Stromal cell of bone marrow (primary cell): Measurements from ENCODE around the gene PACSIN2.
"Not testable (repeated sequence)": the region's sequence is repeated elsewhere in the genome, so short reads cannot be mapped to it uniquely, and the experiment has no call there.

Experiments used
- DNase-seq: peaks from one replicate; pipeline ENCODE4 v3.0.0-alpha.2; 2012; ENCODE audit warnings: low read depth

PACSIN2 gene

GRCh38 chr22:43011079-43011478 is 3.9 kb downstream of the PACSIN2 start:
- DNase-seq: no peak

- DNase-seq: no peak
Measured at GRCh38 chr22:43009444-43009843, 5.5 kb downstream of the PACSIN2 start.

GRCh38 chr22:43008921-43009320 is 6.0 kb downstream of the PACSIN2 start:
- no peak for DNase-seq

DNA sequence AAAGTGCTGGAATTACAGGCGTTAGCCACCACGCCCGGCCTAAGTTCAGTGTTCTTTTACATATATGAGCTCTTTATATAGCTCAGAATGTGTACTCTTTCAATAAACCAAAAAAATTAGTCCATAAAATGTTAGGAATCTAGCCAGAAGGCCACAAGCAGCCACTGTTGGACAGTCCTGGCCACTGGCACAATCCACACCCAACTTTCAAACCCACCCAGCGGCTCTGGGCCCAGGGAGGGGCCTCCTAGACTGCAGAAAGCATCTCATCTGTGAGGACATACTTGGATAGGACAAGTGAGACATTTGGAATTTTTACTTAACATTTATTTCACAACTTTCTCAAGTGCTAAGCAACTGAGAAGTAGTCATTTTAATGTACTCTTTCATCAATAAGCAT is 6.4 kb downstream of the PACSIN2 start:
- no peak for DNase-seq

- DNase-seq: no peak
Measured at GRCh38 chr22:43007519-43008102, 7.3 kb downstream of the PACSIN2 start.

GRCh38 chr22:43006753-43007152 is 8.2 kb downstream of the PACSIN2 start:
- DNase-seq: no peak

GRCh38 chr22:43006016-43006505 is 8.9 kb downstream of the PACSIN2 start:
- DNase-seq: no peak

DNA sequence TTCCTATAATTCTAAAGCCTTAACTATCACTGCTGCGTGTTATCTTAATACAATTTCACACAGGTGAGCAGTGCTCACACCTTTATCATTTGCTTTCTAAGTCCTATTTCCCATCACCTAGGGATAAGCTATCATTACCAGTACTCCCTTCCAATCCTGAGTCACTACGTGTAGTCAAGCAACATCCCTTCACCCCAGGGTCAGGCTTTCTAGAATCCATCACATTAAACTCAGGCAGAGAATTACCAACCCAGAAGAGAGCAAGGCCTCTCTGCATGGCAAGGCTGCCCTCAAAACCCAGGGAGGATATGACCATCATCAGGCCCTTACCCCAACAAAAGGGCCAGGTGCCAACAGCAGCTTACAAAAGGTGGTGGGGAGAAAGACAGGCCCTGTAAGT is 9.8 kb downstream of the PACSIN2 start:
- DNase-seq: no peak

DNA sequence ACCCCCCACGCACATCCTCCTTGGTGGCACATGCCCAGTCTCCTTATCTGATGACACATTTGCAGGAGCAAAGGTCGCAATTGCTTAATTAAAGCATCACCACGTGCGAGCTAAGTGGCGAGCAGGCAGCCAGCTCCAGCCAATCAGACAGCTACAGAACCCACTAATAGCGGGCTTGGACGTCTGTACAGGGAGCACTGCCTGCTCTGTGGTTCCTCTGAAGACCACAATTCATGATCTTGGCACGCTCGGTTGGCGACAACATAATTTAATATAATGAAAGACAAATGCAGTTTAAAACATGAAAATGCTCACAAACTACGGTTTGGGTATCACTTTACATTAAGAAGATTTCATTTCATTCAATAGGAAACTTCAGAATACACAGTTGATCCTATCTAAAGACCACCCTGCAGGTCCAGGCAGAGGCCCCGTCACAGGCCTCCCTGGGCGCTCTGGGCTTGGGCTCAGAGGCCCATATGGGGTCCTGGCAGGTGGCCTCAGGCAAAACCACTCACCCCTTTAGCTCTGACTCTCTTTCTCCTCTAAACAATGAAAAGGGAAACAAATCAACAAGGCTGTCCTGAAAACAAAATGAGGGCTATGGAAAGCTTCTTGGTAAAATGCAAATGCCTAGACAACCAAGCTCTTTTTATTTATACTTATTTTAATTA is 10.4 kb downstream of the PACSIN2 start:
- no peak for DNase-seq

DNA sequence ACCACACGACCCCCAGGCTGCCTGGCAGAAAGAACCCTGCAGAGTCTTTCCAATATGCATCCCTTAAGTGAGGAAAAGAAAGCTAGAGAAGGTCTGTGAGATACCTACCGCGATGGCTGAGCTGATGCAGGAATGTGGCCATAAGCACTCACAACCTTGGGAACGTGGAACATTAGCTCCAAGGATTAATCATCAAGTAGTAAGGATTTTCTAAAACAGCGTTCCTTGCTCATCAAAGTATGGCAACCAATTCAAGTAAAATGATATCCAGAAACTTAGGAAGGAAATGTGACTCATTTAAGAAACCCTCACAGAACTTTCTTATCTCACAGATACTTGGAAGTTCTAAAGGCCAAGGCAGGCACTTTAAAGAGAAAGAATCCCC is 12.8 kb downstream of the PACSIN2 start:
- no peak for DNase-seq

DNA sequence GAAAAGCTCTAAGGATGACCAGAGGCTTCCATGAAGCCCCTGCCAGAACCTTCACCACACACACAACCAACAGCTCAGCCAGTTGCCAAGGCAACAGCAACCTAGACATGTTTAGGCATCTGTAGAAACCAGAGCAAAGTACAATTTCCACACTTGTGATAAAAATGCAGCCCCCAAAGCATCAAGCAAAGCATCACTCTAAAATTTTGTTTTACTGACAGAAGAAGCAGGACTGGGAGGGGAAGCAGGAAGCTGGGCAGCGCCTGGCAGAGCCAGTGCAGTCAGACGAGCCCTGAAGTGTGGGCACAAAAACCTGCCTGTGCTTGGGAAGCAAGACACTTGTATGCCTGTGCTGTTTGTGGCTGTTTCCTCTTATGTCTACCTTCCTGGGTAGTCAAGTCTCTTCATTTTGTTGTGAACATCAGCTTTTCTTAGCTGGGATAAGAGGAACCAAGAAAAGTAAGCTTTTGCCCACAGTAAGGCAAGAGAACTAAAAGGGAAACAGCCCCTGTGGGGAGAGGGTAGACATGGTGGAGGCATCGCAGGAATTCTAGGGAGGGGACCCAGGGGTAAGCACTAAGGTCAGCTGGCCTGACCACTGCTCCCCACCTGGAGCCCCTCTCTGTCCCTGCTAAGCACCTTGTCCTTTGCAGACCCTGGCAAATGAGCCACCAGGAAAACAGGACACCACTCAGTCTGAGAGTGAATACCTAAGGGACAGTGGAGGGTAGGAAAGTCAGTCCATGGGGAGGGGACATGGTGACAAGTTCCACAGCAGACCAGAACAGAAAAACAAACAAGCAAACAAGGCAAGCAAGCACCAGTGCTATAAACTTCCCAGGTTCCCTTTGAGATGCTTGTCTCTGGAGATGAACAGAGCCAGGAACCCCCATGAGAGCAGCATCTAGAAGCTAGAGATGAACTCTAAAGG is 13.4 kb downstream of the PACSIN2 start:
- no peak for DNase-seq

- DNase-seq: no peak
Measured at GRCh38 chr22:43000441-43001175, 14.3 kb downstream of the PACSIN2 start.

DNA sequence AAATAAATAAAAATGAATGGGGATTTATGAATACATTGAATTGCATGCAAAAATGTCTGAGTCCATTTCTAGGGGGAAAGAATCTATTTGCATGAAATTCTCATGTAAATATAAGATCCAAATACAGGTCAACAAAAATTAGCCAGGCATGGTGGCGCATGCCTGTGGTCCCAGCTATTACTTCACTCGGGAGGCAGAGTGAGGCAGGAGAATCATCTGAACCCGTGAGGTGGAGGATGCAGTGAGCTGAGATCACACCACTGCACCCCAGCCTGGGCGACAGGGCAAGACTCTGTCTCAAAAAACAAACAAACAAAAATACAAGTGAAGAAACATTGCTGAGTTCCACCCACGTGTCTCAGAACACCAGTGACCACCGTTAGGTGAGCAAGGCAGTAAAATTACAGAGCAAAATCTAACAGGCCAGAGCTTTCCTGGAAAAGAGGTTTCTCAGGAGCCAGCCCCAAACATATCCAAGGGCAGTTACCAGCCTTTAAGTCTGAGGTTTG is 17.3 kb downstream of the PACSIN2 start:
- DNase-seq: no peak

DNA sequence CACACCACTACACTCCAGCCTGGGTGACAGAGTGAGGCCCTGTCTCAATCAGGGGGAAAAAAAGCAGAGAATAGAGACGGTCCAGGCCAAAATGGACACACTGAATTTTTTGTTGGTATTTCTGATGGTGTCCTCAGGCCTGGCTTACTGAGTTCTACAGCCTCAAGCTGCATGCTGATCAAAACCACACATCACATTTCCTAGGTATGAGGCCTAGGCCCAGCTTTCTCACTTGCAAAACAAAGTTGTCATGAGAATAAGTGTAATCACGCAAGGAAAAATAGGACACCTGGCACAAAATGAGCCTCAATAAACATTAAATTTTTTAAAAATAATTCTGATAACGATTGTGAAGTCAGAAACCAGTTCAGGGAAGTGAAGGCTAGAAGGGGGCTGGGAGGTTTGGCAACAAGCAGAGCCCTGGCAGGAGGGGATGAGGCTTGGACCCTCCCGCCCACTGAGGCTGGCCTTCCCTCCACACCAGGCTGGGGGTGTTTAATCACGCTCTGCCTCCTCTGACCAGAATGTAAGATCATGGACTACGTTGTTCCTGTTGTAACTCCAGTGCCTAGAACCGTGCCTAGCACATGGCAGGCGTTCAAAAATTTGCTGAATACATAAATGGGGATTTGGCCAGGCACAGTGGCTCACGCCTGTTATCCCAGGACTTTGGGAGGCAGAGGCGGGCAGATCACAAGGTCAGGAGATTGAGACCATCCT is 18.1 kb downstream of the PACSIN2 start:
- no peak for DNase-seq

DNA sequence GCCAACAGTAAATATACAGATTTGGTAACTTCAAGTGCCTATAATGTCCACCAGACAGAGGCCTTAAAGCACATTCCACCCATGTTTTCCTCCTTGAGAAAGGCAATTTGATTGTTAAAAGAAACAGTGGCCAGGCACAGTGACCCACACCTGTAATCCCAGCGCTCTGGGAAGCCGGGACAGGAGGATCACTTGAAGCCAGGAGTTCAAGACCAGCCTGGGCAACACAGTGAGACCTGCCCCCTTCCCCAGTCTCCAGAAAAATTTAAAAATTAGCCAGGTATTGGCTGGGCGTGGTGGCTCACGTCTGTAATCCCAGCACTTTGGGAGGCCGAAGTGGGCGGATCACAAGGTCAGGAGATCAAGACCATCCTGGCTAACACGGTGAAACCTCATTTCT is 19.3 kb downstream of the PACSIN2 start:
- DNase-seq: not testable (repeated sequence)

GRCh38 chr22:42994917-42995562 is 19.9 kb downstream of the PACSIN2 start:
- peak; percentile 86 for DNase-seq

- no peak for DNase-seq
Measured at GRCh38 chr22:42994276-42994916, 20.6 kb downstream of the PACSIN2 start.

DNA sequence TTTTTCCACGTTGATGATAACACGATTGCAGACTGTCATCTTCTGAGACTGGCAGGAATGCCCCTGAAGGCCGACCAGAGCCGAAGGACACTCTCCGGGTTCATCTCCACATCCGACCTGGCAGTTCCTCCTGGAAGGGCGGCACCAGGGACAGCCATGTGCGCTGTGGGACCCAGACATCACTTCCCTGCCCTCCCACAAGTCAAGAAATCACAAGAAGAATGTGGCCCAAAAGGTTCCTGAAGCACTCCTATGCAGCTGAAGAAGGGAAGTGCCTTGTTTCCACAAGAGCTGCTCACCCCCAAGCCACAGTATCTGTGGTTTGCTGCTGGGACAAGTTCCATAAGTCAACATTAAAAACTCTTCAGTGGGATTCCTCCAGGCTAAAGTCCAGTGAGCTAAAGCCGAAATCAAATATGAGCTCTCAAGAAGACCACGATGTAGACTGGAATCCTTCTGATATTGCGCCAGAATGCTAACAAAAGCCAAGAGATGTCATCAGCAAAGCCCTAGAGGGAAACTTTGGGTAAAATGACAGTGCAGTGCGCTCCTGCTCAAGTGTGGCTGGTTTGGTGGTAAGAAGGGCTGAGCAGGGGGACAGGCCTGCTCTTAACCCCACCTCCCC is 21.2 kb downstream of the PACSIN2 start:
- DNase-seq: no peak

GRCh38 chr22:42992886-42993479 is 22.0 kb downstream of the PACSIN2 start:
- DNase-seq: no peak
